NCI-H748 (cell line): ENCODE data around the gene ZSWIM8.
A peak's percentile ranks its signal among the peaks of the same experiment; 100 is the strongest.
"Not testable (repeated sequence)": the region's sequence is repeated elsewhere in the genome, so short reads cannot be mapped to it uniquely, and the experiment has no call there.

Experiments used
- DNase-seq: peaks from one replicate; lab custom pipeline; 2025; ENCODE audit not compliant: unreplicated experiment; lab: John Stamatoyannopoulos, UW

Gene ZSWIM8

GRCh38 chr10:73785211-73785720, at the start of gene ZSWIM8:
ZSWIM8 (plus strand) TSS chr10:73785606; CDS start chr10:73785879, 273 bp downstream.
- peak; percentile 90 for DNase-seq

GRCh38 chr10:73740501-73741254, 44.7 kb upstream of the ZSWIM8 start:
- DNase-seq: not testable (repeated sequence)

GRCh38 chr10:73742454-73742734, 43.0 kb upstream of the ZSWIM8 start:
- no peak for DNase-seq

- DNase-seq: no peak
Measured at GRCh38 chr10:73743327-73743904, 42.0 kb upstream of the ZSWIM8 start.

GRCh38 chr10:73743905-73744663, 41.3 kb upstream of the ZSWIM8 start, which contains the start of gene SEC24C:
SEC24C (plus strand) TSS chr10:73744372; CDS start chr10:73746833, 2,461 bp downstream.
- peak; percentile 92 for DNase-seq

GRCh38 chr10:73744664-73744975, 40.8 kb upstream of the ZSWIM8 start:
- peak; percentile 49 for DNase-seq

GRCh38 chr10:73746721-73747120, 38.7 kb upstream of the ZSWIM8 start:
- no peak for DNase-seq

- no peak for DNase-seq
Measured at GRCh38 chr10:73750819-73751218, 34.6 kb upstream of the ZSWIM8 start.

- no peak for DNase-seq
Measured at GRCh38 chr10:73756183-73756582, 29.2 kb upstream of the ZSWIM8 start.

- peak; percentile 67 for DNase-seq
Measured at GRCh38 chr10:73758704-73759511, 26.5 kb upstream of the ZSWIM8 start.

GRCh38 chr10:73759512-73760115, 25.8 kb upstream of the ZSWIM8 start:
- peak; percentile 69 for DNase-seq

- DNase-seq: no peak
Measured at GRCh38 chr10:73761781-73762180, 23.6 kb upstream of the ZSWIM8 start.

- DNase-seq: no peak
Measured at GRCh38 chr10:73762915-73763314, 22.5 kb upstream of the ZSWIM8 start.

- no peak for DNase-seq
Measured at GRCh38 chr10:73763343-73763742, 22.1 kb upstream of the ZSWIM8 start.

- DNase-seq: no peak
Measured at GRCh38 chr10:73765066-73765465, 20.3 kb upstream of the ZSWIM8 start.

- DNase-seq: no peak
Measured at GRCh38 chr10:73768881-73769280, 16.5 kb upstream of the ZSWIM8 start.

GRCh38 chr10:73769396-73769795, 16.0 kb upstream of the ZSWIM8 start:
- no peak for DNase-seq

- DNase-seq: peak; percentile 73
Measured at GRCh38 chr10:73771722-73772280, 13.6 kb upstream of the ZSWIM8 start.

- peak; percentile 79 for DNase-seq
Measured at GRCh38 chr10:73772281-73773151, 12.9 kb upstream of the ZSWIM8 start.
